CD8-positive, alpha-beta memory T cell (primary cell): Measurements from ENCODE around the gene CIPC. TPM values are rescaled to one million over a fixed set of nuclear protein-coding genes. Genes with fewer than 3 reads are reported as not detected.

Experiments
- CTCF ChIA-PET: fragments of 350-600 bp; sonication (Branson Sonifier 250); formaldehyde crosslinking; loops from one replicate; lab custom pipeline; 2021; ENCODE audit warnings: antibody characterized with exemption; lab: Charles Lee
- POLR2A ChIA-PET: fragments of 350-600 bp; sonication (Branson Sonifier 250); formaldehyde crosslinking; loops from one replicate; lab custom pipeline; 2021; ENCODE audit warnings: antibody characterized with exemption; lab: Charles Lee
- DNase-seq, 5 donors: peaks; one replicate each; pipeline versions ENCODE4 v3.0.0 to v3.0.0-alpha.2; 2020 to 2022; ENCODE audit warnings: mixed read lengths in 1 of 5
- H3K27ac ChIP-seq: one replicate; pipeline ENCODE4 v1.7.0; 2013; ENCODE audit warnings: low read depth, mild to moderate bottlenecking, low read length, moderate library complexity
- H3K27me3 ChIP-seq: 2 replicates; pipeline ENCODE4 v1.7.0; 2013; ENCODE audit warnings: low read length, mild to moderate bottlenecking; ENCODE audit not compliant: insufficient read depth, poor library complexity, severe bottlenecking
- H3K36me3 ChIP-seq: 2 replicates; pipeline ENCODE4 v1.7.0; 2013; ENCODE audit warnings: mild to moderate bottlenecking, low read length, moderate library complexity; ENCODE audit not compliant: insufficient read depth
- H3K4me1 ChIP-seq: 2 replicates; pipeline ENCODE4 v1.7.0; 2013; ENCODE audit warnings: mild to moderate bottlenecking, low read length, moderate library complexity; ENCODE audit not compliant: insufficient read depth
- H3K4me3 ChIP-seq: 2 replicates; pipeline ENCODE4 v1.7.0; 2013; ENCODE audit warnings: mild to moderate bottlenecking, low read length
- H3K9me3 ChIP-seq: 2 replicates; pipeline ENCODE4 v1.7.0; 2013; ENCODE audit warnings: mild to moderate bottlenecking, low read length
- H3K27ac Mint-ChIP-seq, 8 donors: one replicate each; pipeline ENCODE4 v1.8.0; 2020 to 2021; ENCODE audit warnings: mixed read lengths in 8 of 8, mild to moderate bottlenecking in 6 of 8, inconsistent platforms in 3 of 8, moderate library complexity in 3 of 8
- H3K27me3 Mint-ChIP-seq, 2 donors: one replicate each; pipeline ENCODE4 v1.8.0; 2020 to 2021; ENCODE audit warnings: mixed read lengths in 2 of 2, mild to moderate bottlenecking in 1 of 2, moderate library complexity in 1 of 2
- H3K36me3 Mint-ChIP-seq, 3 donors: one replicate each; pipeline ENCODE4 v1.8.0; 2020 to 2021; ENCODE audit warnings: mixed read lengths in 3 of 3, inconsistent platforms in 1 of 3, mild to moderate bottlenecking in 1 of 3
- H3K4me1 Mint-ChIP-seq, 3 donors: one replicate each; pipeline ENCODE4 v1.8.0; 2020 to 2021; ENCODE audit warnings: mixed read lengths in 3 of 3, inconsistent platforms in 1 of 3, mild to moderate bottlenecking in 1 of 3
- H3K4me3 Mint-ChIP-seq, 7 donors: one replicate each; pipeline ENCODE4 v1.8.0; 2020 to 2021; ENCODE audit warnings: mixed read lengths in 7 of 7, mild to moderate bottlenecking in 6 of 7, moderate library complexity in 4 of 7, inconsistent platforms in 2 of 7
- H3K9me3 Mint-ChIP-seq, 5 donors: one replicate each; pipeline ENCODE4 v1.8.0; 2020 to 2022; ENCODE audit warnings: mixed read lengths in 5 of 5, mild to moderate bottlenecking in 3 of 5, moderate library complexity in 2 of 5, inconsistent platforms in 1 of 5
- polyA plus RNA-seq: library from polyadenylated mRNA; unstranded; fragments of 300-500 nt; fragmentation: Illumina TruSeq; gene quantifications from one replicate; pipeline ENCODE4 v1.2.3, GENCODE V29; 2021
- total RNA-seq, 2 experiments: library from RNA; stranded (reverse); gene quantifications; one replicate each; pipeline ENCODE4 v1.2.3, GENCODE V29; 2021

Gene CIPC
- total and polyA plus RNA-seq, 3 experiments from 2014 or later, result 6.2 to 12.7 (median 10.5) TPM

DNA sequence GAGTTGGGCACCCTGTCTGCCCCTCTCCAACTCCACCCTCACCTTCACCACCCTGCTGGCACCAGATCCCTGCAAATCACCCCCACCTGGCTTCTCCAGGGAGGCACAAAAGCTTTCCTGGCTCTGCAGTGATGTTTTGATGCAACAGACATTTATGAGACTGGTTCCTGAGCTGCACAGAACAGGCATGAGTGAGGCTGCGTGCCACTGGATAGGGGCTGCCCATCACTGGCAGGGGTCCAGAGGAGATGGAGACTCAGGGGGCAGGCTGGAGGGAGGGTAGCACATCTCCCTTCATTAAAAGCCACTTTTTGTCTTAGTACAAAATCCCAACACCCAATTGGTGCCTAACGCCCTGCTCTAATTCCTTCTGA, 60.8 kb downstream of the CIPC start:
- peaks cover 6 to 50% of the 10 kb centered on the region in 2 donors for H3K27me3 Mint-ChIP-seq
- Histone ChIP-seq H3K27ac (no peak overlapping the region), H3K27me3 (peaks cover 4% of the 10 kb centered on the region), H3K36me3 (no peaks in the 10 kb centered on the region), H3K4me1 (no peaks in the 10 kb centered on the region), H3K9me3 (no peaks in the 10 kb centered on the region), H3K4me3 (no peak overlapping the region)
- no peaks in the 10 kb centered on the region for H3K4me1 Mint-ChIP-seq
- H3K27ac Mint-ChIP-seq, result peak overlapping the region in 1 of 8 donors; percentile 33
- POLR2A ChIA-PET, result no interaction called here
- H3K9me3 Mint-ChIP-seq, result peaks cover 0 to 3% (median 0%) of the 10 kb centered on the region in 5 donors
- H3K4me3 Mint-ChIP-seq, result no peak overlapping the region
- DNase-seq, result no peak
- CTCF ChIA-PET, result no interaction called here
- H3K36me3 Mint-ChIP-seq, result peaks cover 0 to 2% (median 0%) of the 10 kb centered on the region in 3 donors

DNA sequence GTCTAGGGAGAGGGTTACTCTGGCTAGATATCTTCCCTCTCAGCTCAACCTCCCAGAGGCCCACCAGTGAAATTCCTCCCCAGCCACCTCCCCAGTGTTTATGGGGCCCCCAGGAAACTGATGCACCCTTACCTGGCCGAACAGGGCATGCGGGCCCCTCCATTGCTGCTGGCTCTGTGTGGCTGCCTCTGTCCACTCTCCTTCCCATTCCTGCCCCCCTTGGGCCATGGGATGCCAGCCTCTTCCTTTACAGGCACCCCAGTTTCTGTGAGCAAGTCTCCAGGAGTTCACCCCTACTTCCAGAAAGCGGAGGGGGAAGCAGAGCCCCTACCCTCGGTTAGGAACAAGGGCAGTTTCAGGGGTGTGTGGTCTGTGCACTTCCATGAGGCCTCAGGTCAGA, 63.0 kb downstream of the CIPC start:
- Mint-ChIP-seq H3K36me3 (no peaks in the 10 kb centered on the region), H3K4me3 (no peak overlapping the region), H3K27me3 (peaks cover 5 to 44% of the 10 kb centered on the region in 2 donors), H3K4me1 (no peaks in the 10 kb centered on the region), H3K27ac (peak overlapping the region in 1 of 8 donors; percentile 67), H3K9me3 (peaks cover 0 to 2% (median 0%) of the 10 kb centered on the region in 5 donors)
- Histone ChIP-seq H3K36me3 (no peaks in the 10 kb centered on the region), H3K4me1 (no peaks in the 10 kb centered on the region), H3K27me3 (peaks cover 4% of the 10 kb centered on the region), H3K9me3 (no peaks in the 10 kb centered on the region), H3K27ac (no peak overlapping the region), H3K4me3 (no peak overlapping the region)
- POLR2A ChIA-PET, result no interaction called here
- CTCF ChIA-PET, result no interaction called here
- DNase-seq, result no peak

Other genes starting within 250 kb of the CIPC start
- gene IRF2BPL, start 69.5 kb upstream of the CIPC start, total RNA-seq, result 10 to 100 TPM; 25.6 to 27.2 TPM
- 3.7 TPM for gene IRF2BPL, start 69.5 kb upstream of the CIPC start, polyA plus RNA-seq
- not detected for gene ZDHHC22, start 43.5 kb downstream of the CIPC start, total RNA-seq
- not detected for gene ZDHHC22, start 43.5 kb downstream of the CIPC start, polyA plus RNA-seq
- gene TMEM63C, start 83.5 kb downstream of the CIPC start, total RNA-seq, result under 1 TPM; 0.64 to 0.68 TPM
- gene TMEM63C, start 83.5 kb downstream of the CIPC start, polyA plus RNA-seq, result 0.28 TPM
- gene NGB, start 172.9 kb downstream of the CIPC start, total RNA-seq, result not detected
- not detected for gene NGB, start 172.9 kb downstream of the CIPC start, polyA plus RNA-seq
- gene POMT2, start 222.6 kb downstream of the CIPC start, total RNA-seq, result 10 to 100 TPM; 19.0 to 21.6 TPM
- gene POMT2, start 222.6 kb downstream of the CIPC start, polyA plus RNA-seq, result 1.7 TPM
- 10 to 100 TPM; 16.8 to 20.1 TPM for gene GSTZ1, start 222.8 kb downstream of the CIPC start, total RNA-seq
- gene GSTZ1, start 222.8 kb downstream of the CIPC start, polyA plus RNA-seq, result 5.4 TPM